Choroid plexus epithelial cell (primary cell): ENCODE results near the gene C13orf42.
A peak's percentile ranks its signal among the peaks of the same experiment; 100 is the strongest.

Experiments used
- DNase-seq: peaks from one replicate; pipeline ENCODE4 v3.0.0-alpha.2; 2010; ENCODE audit warnings: low read depth
- H3K4me3 ChIP-seq: 2 replicates; pipeline ENCODE4 v1.5.1; 2011; ENCODE audit warnings: low read depth, mild to moderate bottlenecking, control low read depth, low read length, moderate library complexity
- CTCF ChIP-seq: conservative IDR thresholded peaks from 2 replicates; pipeline ENCODE4 v1.5.1; 2011; ENCODE audit warnings: low read depth, mild to moderate bottlenecking, control low read depth, inconsistent platforms, low read length, moderate library complexity

C13orf42 gene

GRCh38 chr13:51112771-51113170 lies 1.7 kb upstream of the C13orf42 start:
- no peak for DNase-seq
- no peak overlapping the region for H3K4me3 ChIP-seq
- no peak for TF ChIP-seq CTCF

DNA sequence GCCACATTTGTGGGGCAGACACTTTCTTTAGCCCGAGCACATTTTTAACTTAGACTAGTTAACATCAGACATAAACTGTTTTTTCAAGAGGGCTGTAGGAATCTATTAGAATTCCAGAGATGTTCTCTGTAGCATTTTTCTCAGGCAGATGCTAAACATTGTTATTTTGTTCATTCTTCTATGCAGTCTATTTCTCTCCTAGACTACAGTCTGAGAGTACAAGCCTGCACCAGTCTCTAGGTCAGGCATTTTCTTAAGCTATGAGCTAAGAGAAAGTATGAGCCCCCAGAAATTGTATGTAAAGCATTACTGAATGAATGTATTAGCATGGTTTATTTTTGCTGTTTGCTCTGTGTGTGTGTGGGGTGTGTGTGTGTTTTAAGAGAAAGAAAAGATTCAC lies 923 bp upstream of the C13orf42 start:
- H3K4me3 ChIP-seq: no peak overlapping the region
- peak; percentile 13 for DNase-seq
- TF ChIP-seq CTCF: no peak

- no peak for DNase-seq
- H3K4me3 ChIP-seq: no peak overlapping the region
- no peak for TF ChIP-seq CTCF
These were observed 3.1 kb downstream of the C13orf42 start for GRCh38 chr13:51107996-51108395.

- no peak overlapping the region for H3K4me3 ChIP-seq
- no peak for DNase-seq
- TF ChIP-seq CTCF: no peak
These were observed 6.0 kb downstream of the C13orf42 start for GRCh38 chr13:51105046-51105445.

- H3K4me3 ChIP-seq: no peak overlapping the region
- TF ChIP-seq CTCF: no peak
- DNase-seq: no peak
These were observed 9.3 kb downstream of the C13orf42 start for GRCh38 chr13:51101636-51102235.

- H3K4me3 ChIP-seq: no peak overlapping the region
- no peak for DNase-seq
- no peak for TF ChIP-seq CTCF
These were observed 13.6 kb downstream of the C13orf42 start for GRCh38 chr13:51097353-51098043.

DNA sequence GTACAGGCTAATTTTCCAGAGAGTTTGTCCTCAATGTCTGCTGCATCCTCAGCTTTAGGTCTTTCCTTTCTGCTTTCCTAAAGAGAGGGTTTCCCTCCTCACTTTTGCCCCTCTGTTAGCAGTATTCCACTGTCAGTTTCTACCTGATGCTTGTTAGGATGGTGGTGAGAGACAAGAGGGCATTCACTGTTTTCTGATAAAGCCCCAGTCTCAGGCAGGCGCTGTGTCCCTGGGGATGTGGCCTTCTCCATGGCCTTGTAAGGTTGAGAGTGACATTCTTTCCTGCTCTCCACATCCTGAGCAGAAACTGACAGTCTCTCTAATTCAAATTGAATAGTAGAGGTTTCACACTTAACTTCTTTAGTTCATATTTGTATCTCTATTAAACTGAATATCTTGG lies 14.9 kb downstream of the C13orf42 start:
- no peak for DNase-seq
- no peak for TF ChIP-seq CTCF
- no peak overlapping the region for H3K4me3 ChIP-seq
